ENCODE results near the gene TSC22D2.

Gene TSC22D2

GRCh38 chr3:150408221-150409124, at the start of gene TSC22D2:
Gene TSC22D2, plus strand, starts transcription at chr3:150408298. Its CDS starts 1,053 bp downstream, at chr3:150409351.
- peak; percentile 95 for DNase-seq (ENCODE audit: low spot score)

GRCh38 chr3:150359381-150359780, 48.7 kb upstream of the TSC22D2 start:
- no peak for DNase-seq (ENCODE audit: low spot score)

GRCh38 chr3:150360966-150361365, 47.1 kb upstream of the TSC22D2 start:
- no peak for DNase-seq (ENCODE audit: low spot score)

- no peak for DNase-seq (ENCODE audit: low spot score)
Measured at GRCh38 chr3:150362515-150363302, 45.4 kb upstream of the TSC22D2 start.

GRCh38 chr3:150363420-150363819, 44.7 kb upstream of the TSC22D2 start:
- no peak for DNase-seq (ENCODE audit: low spot score)

- no peak for DNase-seq (ENCODE audit: low spot score)
Measured at GRCh38 chr3:150365132-150365604, 42.9 kb upstream of the TSC22D2 start.

GRCh38 chr3:150367757-150368156, 40.3 kb upstream of the TSC22D2 start:
- DNase-seq (ENCODE audit: low spot score) = no peak

GRCh38 chr3:150370122-150370602, 37.9 kb upstream of the TSC22D2 start:
- peak; percentile 58 for DNase-seq (ENCODE audit: low spot score)

GRCh38 chr3:150370999-150371398, 37.1 kb upstream of the TSC22D2 start:
- no peak for DNase-seq (ENCODE audit: low spot score)

GRCh38 chr3:150371741-150372254, 36.3 kb upstream of the TSC22D2 start:
- DNase-seq (ENCODE audit: low spot score) = no peak

GRCh38 chr3:150372320-150372719, 35.8 kb upstream of the TSC22D2 start:
- no peak for DNase-seq (ENCODE audit: low spot score)

GRCh38 chr3:150372722-150373121, 35.4 kb upstream of the TSC22D2 start:
- no peak for DNase-seq (ENCODE audit: low spot score)

GRCh38 chr3:150373234-150373875, 34.7 kb upstream of the TSC22D2 start:
- DNase-seq (ENCODE audit: low spot score) = no peak

GRCh38 chr3:150374975-150375374, 33.1 kb upstream of the TSC22D2 start:
- no peak for DNase-seq (ENCODE audit: low spot score)

- DNase-seq (ENCODE audit: low spot score) = no peak
Measured at GRCh38 chr3:150376001-150376848, 31.9 kb upstream of the TSC22D2 start.

GRCh38 chr3:150377601-150378300, 30.3 kb upstream of the TSC22D2 start:
- DNase-seq (ENCODE audit: low spot score) = no peak

GRCh38 chr3:150378301-150378748, 29.8 kb upstream of the TSC22D2 start:
- DNase-seq (ENCODE audit: low spot score) = no peak

GRCh38 chr3:150379469-150379868, 28.6 kb upstream of the TSC22D2 start:
- DNase-seq (ENCODE audit: low spot score) = no peak

GRCh38 chr3:150384296-150385212, 23.5 kb upstream of the TSC22D2 start:
- DNase-seq (ENCODE audit: low spot score) = peak; percentile 39

All from putamen (tissue), 1 donor.